H9 (cell line): ENCODE measurements around the gene DPYD. TPM values are rescaled to one million over a fixed set of nuclear protein-coding genes. Genes with fewer than 3 reads are reported as not detected.

Source experiments
- DNase-seq: peaks from one replicate; pipeline ENCODE4 v3.0.0-alpha.2; 2017
- H2AFZ ChIP-seq: one replicate; pipeline ENCODE4 v1.6.1; 2013; ENCODE audit warnings: mild to moderate bottlenecking, low read length, control low read depth, moderate library complexity
- H2AK5ac ChIP-seq: 2 replicates; pipeline ENCODE4 v1.6.1; 2013; ENCODE audit warnings: low read length, control low read depth, mixed read lengths; ENCODE audit not compliant: insufficient read length
- H2BK120ac ChIP-seq: one replicate; pipeline ENCODE4 v1.6.1; 2013; ENCODE audit warnings: low read depth, mild to moderate bottlenecking, low read length, control low read depth, inconsistent platforms; ENCODE audit not compliant: poor library complexity, severe bottlenecking
- H2BK12ac ChIP-seq: 2 replicates; pipeline ENCODE4 v1.6.1; 2013; ENCODE audit warnings: low read length, control low read depth, mixed read lengths, low read depth; ENCODE audit not compliant: insufficient read length
- H2BK15ac ChIP-seq: 2 replicates; pipeline ENCODE4 v1.6.1; 2013; ENCODE audit warnings: low read depth, low read length, control low read depth
- H2BK20ac ChIP-seq: one replicate; pipeline ENCODE4 v1.6.1; 2013; ENCODE audit warnings: low read depth, mild to moderate bottlenecking, low read length, control low read depth, inconsistent platforms; ENCODE audit not compliant: poor library complexity, severe bottlenecking
- H2BK5ac ChIP-seq: 2 replicates; pipeline ENCODE4 v1.6.1; 2013; ENCODE audit warnings: low read length, control low read depth, mixed read lengths; ENCODE audit not compliant: insufficient read length
- H3K14ac ChIP-seq: 2 replicates; pipeline ENCODE4 v1.6.1; 2013; ENCODE audit warnings: low read length, control low read depth; ENCODE audit not compliant: insufficient read depth
- H3K18ac ChIP-seq: 2 replicates; pipeline ENCODE4 v1.6.1; 2013; ENCODE audit warnings: low read depth, mild to moderate bottlenecking, mixed read lengths, low read length, control low read depth; ENCODE audit not compliant: insufficient read length
- H3K23ac ChIP-seq: 2 replicates; pipeline ENCODE4 v1.6.1; 2013; ENCODE audit warnings: low read length, control low read depth, mixed read lengths, low read depth; ENCODE audit not compliant: insufficient read length
- H3K23me2 ChIP-seq: 2 replicates; pipeline ENCODE4 v1.6.1; 2013; ENCODE audit warnings: low read depth, mild to moderate bottlenecking, mixed read lengths, low read length, control low read depth; ENCODE audit not compliant: insufficient read length, poor library complexity, severe bottlenecking
- H3K27ac ChIP-seq: 2 replicates; pipeline ENCODE4 v1.5.1; 2013; ENCODE audit warnings: low read length, control low read depth, mixed read lengths, low read depth; ENCODE audit not compliant: insufficient read length
- H3K27me3 ChIP-seq: 2 replicates; pipeline ENCODE4 v1.6.1; 2013; ENCODE audit warnings: low read length, control low read depth, inconsistent platforms; ENCODE audit not compliant: insufficient read depth
- H3K4ac ChIP-seq: 2 replicates; pipeline ENCODE4 v1.6.1; 2013; ENCODE audit warnings: low read depth, mild to moderate bottlenecking, control low read depth, inconsistent platforms, low read length, moderate library complexity
- H3K4me1 ChIP-seq: 2 replicates; pipeline ENCODE4 v1.6.1; 2013; ENCODE audit warnings: low read length, control low read depth, inconsistent platforms; ENCODE audit not compliant: insufficient read depth
- H3K4me2 ChIP-seq: 2 replicates; pipeline ENCODE4 v1.6.1; 2013; ENCODE audit warnings: low read length, control low read depth, mixed read lengths; ENCODE audit not compliant: insufficient read length, insufficient read depth
- H3K56ac ChIP-seq: 2 replicates; pipeline ENCODE4 v1.6.1; 2013; ENCODE audit warnings: low read depth, mild to moderate bottlenecking, mixed read lengths, low read length, control low read depth; ENCODE audit not compliant: insufficient read length
- H3K79me1 ChIP-seq: 2 replicates; pipeline ENCODE4 v1.6.1; 2013; ENCODE audit warnings: low read depth, mild to moderate bottlenecking, moderate library complexity, low read length, control low read depth, inconsistent platforms; ENCODE audit not compliant: insufficient read depth, poor library complexity, severe bottlenecking
- H3K79me2 ChIP-seq: 2 replicates; pipeline ENCODE4 v1.6.1; 2013; ENCODE audit warnings: low read length, control low read depth, inconsistent platforms; ENCODE audit not compliant: insufficient read depth
- H3K9ac ChIP-seq: 2 replicates; pipeline ENCODE4 v1.6.1; 2013; ENCODE audit warnings: low read length, control low read depth, mixed read lengths; ENCODE audit not compliant: insufficient read length; ENCODE audit errors: extremely low read depth
- H3K9me3 ChIP-seq: one replicate; pipeline ENCODE4 v1.6.1; 2013; ENCODE audit warnings: low read depth, low read length, inconsistent platforms; ENCODE audit not compliant: control insufficient read depth
- H3T11ph ChIP-seq: one replicate; pipeline ENCODE4 v1.6.1; 2013; ENCODE audit warnings: mild to moderate bottlenecking, low read length, control low read depth, inconsistent platforms
- H4K20me1 ChIP-seq: one replicate; pipeline ENCODE4 v1.6.1; 2013; ENCODE audit not compliant: control insufficient read depth, insufficient read length, insufficient read depth
- H4K5ac ChIP-seq: 2 replicates; pipeline ENCODE4 v1.6.1; 2013; ENCODE audit warnings: low read depth, mild to moderate bottlenecking, mixed read lengths, low read length, control low read depth; ENCODE audit not compliant: insufficient read length
- H4K8ac ChIP-seq: replicated peaks from 2 replicates; pipeline ENCODE4 v1.6.1; 2013; ENCODE audit warnings: low read length, control low read depth, mixed read lengths, low read depth; ENCODE audit not compliant: insufficient read length
- H4K91ac ChIP-seq: 2 replicates; pipeline ENCODE4 v1.6.1; 2013; ENCODE audit warnings: low read depth, mild to moderate bottlenecking, moderate library complexity, mixed read lengths, low read length, control low read depth; ENCODE audit not compliant: insufficient read length
- H3K27ac Mint-ChIP-seq, 3 experiments: 2 replicates in 2 of 3; 3 replicates in 1 of 3; pipeline ENCODE4 v1.8.0; 2020 to 2021; ENCODE audit warnings: mixed read lengths in 3 of 3, mild to moderate bottlenecking in 1 of 3, moderate library complexity in 1 of 3
- H3K27me3 Mint-ChIP-seq: 2 replicates; pipeline ENCODE4 v1.8.0; 2021; ENCODE audit warnings: low read depth, mild to moderate bottlenecking, moderate library complexity, mixed read lengths
- H3K36me3 Mint-ChIP-seq, 3 experiments: 2 replicates in 2 of 3; 3 replicates in 1 of 3; pipeline ENCODE4 v1.8.0; 2020 to 2021; ENCODE audit warnings: low read depth in 3 of 3, mixed read lengths in 3 of 3; ENCODE audit not compliant: insufficient read depth in 1 of 3
- H3K4me1 Mint-ChIP-seq, 2 experiments: 2 replicates each; pipeline ENCODE4 v1.8.0; 2020; ENCODE audit warnings: mixed read lengths in 2 of 2
- H3K4me3 Mint-ChIP-seq, 2 experiments: 2 replicates in 1 of 2; 3 replicates in 1 of 2; pipeline ENCODE4 v1.8.0; 2020 to 2021; ENCODE audit warnings: mild to moderate bottlenecking in 2 of 2, mixed read lengths in 2 of 2, moderate library complexity in 1 of 2
- H3K9me3 Mint-ChIP-seq, 2 experiments: 2 replicates in 1 of 2; 3 replicates in 1 of 2; pipeline ENCODE4 v1.8.0; 2020; ENCODE audit warnings: mild to moderate bottlenecking in 2 of 2, mixed read lengths in 2 of 2, moderate library complexity in 1 of 2
- total RNA-seq: library from RNA; stranded (reverse); gene quantifications from 2 replicates; pipeline ENCODE4 v1.2.1, GENCODE V29; 2021
- TF ChIP-seq, protein P1 (sequence below): fragments of 200-600 bp; sonication (generic); conservative IDR thresholded peaks from 3 replicates; pipeline ENCODE4 v1.8.0; 2021; ENCODE audit warnings: antibody characterized with exemption, mild to moderate bottlenecking

DPYD gene
- total RNA-seq, 1 experiment from 2014 or later = 0.37 TPM

DNA sequence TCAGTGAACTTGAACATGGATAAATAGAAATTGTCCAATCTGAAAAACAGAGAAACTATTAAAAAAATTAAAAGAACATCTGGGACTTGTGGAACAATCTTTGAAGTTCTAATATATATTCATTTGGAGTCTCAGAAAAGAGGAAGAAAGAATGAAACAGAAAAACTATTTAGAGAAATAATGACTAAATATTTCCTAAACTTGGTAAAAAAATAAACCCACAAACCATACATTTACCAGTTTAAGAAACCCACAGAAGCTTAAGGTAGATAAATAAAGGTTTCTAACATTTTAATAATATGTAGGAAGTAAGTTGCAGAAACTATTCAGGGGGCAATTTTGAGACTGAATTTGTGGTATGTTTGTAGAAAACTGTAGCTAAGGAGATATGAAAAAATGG, 761.5 kb downstream of the DPYD start:
- H2BK5ac ChIP-seq = no peak overlapping the region
- no peak overlapping the region for H2BK120ac ChIP-seq
- Mint-ChIP-seq H3K9me3 (peaks cover 2 to 3% of the 10 kb centered on the region in 2 experiments; a peak in 3 of 5 replicates), H3K27ac (no peak overlapping the region), H3K4me1 (no peaks in the 10 kb centered on the region), H3K27me3 (no peaks in the 10 kb centered on the region), H3K4me3 (no peak overlapping the region), H3K36me3 (no peaks in the 10 kb centered on the region)
- TF ChIP-seq, protein P1, sequence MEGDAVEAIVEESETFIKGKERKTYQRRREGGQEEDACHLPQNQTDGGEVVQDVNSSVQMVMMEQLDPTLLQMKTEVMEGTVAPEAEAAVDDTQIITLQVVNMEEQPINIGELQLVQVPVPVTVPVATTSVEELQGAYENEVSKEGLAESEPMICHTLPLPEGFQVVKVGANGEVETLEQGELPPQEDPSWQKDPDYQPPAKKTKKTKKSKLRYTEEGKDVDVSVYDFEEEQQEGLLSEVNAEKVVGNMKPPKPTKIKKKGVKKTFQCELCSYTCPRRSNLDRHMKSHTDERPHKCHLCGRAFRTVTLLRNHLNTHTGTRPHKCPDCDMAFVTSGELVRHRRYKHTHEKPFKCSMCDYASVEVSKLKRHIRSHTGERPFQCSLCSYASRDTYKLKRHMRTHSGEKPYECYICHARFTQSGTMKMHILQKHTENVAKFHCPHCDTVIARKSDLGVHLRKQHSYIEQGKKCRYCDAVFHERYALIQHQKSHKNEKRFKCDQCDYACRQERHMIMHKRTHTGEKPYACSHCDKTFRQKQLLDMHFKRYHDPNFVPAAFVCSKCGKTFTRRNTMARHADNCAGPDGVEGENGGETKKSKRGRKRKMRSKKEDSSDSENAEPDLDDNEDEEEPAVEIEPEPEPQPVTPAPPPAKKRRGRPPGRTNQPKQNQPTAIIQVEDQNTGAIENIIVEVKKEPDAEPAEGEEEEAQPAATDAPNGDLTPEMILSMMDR = no peak
- no peak overlapping the region for H3K4ac ChIP-seq
- no peak overlapping the region for H3K27ac ChIP-seq
- H3K9me3 ChIP-seq = no peaks in the 10 kb centered on the region
- no peak overlapping the region for H4K8ac ChIP-seq
- H4K91ac ChIP-seq = no peak overlapping the region
- no peak overlapping the region for H3K9ac ChIP-seq
- H4K20me1 ChIP-seq = no peaks in the 10 kb centered on the region
- H3K79me2 ChIP-seq = no peaks in the 10 kb centered on the region
- no peak overlapping the region for H3K4me2 ChIP-seq
- no peaks in the 10 kb centered on the region for H3K27me3 ChIP-seq
- no peak overlapping the region for H2BK15ac ChIP-seq
- H3K56ac ChIP-seq = no peak overlapping the region
- no peak overlapping the region for H2BK20ac ChIP-seq
- no peaks in the 10 kb centered on the region for H3K23me2 ChIP-seq
- H4K5ac ChIP-seq = no peak overlapping the region
- no peak overlapping the region for H3T11ph ChIP-seq
- no peak for DNase-seq
- H3K79me1 ChIP-seq = no peaks in the 10 kb centered on the region
- H2AFZ ChIP-seq = no peak overlapping the region
- H2AK5ac ChIP-seq = no peak overlapping the region
- H3K18ac ChIP-seq = no peak overlapping the region
- no peak overlapping the region for H2BK12ac ChIP-seq
- H3K4me1 ChIP-seq = no peaks in the 10 kb centered on the region
- no peak overlapping the region for H3K14ac ChIP-seq
- H3K23ac ChIP-seq = no peak overlapping the region
